Measurements from ENCODE around the gene SCNN1B.
"Not testable (repeated sequence)": the region's sequence is repeated elsewhere in the genome, so short reads cannot be mapped to it uniquely, and the experiment has no call there.

SCNN1B gene

DNA sequence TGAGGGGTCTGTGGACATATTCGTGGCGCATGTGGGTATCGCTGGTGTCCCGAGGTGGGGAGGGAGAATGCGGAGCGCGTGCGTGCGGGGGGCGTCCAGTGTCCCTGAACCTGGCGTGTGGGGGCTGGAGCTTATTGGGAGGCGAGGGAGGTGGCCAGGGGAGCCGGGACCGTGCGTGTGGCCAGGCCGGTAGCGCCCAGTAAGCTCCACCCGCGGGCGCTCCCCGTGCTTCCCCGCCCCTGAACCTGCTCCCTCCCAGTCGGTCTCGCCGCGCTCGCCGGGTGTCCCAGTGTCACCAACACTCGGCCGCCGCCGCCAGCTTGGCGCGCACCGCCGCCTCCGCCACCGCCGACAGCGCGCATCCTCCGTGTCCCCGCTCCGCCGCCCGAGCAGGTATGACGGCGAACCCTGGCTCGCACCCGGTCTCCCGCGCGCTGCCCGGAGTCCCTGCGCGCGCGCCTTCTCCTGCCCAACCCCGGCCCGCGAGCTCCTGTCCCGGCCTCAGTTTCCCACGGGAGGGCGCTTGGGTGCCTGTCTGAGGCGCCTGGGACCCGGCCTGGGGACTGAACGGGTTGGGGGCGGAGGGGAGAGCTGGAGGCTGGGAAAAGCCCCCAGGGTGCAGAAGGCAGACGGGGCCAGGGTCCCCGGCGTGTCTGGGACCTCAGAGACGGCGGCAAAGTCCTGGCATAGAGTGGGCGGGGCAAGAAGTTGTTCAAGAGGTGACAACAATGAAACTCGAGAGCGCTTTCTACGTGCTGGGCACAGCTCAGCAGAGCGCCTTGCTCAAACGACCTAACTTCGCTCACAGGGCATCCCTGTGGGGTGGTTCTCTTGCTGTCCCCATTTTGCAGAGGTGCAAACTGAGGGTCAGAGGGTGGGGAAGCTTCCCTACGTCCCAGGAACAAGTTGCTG is at the start of gene SCNN1B:
SCNN1B (plus strand) TSS at position 258 of the 912 bp plus-strand sequence. CDS start 46,298 bp downstream, outside the sequence.
- peak; percentile 23 for DNase-seq

- peak; percentile 7 for DNase-seq
Observed at GRCh38 chr16:23252310-23252709, 49.8 kb upstream of the SCNN1B start.

GRCh38 chr16:23253650-23254049 is 48.5 kb upstream of the SCNN1B start:
- not testable (repeated sequence) for DNase-seq

GRCh38 chr16:23254338-23254737 is 47.8 kb upstream of the SCNN1B start:
- peak; percentile 29 for DNase-seq

GRCh38 chr16:23255000-23255399 is 47.1 kb upstream of the SCNN1B start:
- DNase-seq = no peak

DNA sequence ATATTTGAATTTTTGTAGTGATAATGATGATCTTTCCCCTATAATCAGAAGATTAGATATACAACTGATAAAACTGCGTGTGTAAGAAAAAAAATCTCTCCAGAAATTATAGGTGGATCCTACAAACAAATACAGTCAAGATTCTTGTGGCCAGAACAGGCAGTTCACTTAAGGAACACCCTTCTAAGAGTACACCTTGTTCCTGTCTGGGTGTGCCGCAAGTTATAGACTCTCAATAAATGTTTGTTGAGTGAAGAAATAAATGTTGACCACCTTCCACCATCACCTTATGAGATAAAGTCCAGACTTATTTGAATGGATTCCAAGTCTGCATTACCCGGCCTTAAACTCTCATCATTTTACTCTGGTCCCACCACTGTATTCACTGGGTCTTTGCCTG is 45.7 kb upstream of the SCNN1B start:
- no peak for DNase-seq

DNA sequence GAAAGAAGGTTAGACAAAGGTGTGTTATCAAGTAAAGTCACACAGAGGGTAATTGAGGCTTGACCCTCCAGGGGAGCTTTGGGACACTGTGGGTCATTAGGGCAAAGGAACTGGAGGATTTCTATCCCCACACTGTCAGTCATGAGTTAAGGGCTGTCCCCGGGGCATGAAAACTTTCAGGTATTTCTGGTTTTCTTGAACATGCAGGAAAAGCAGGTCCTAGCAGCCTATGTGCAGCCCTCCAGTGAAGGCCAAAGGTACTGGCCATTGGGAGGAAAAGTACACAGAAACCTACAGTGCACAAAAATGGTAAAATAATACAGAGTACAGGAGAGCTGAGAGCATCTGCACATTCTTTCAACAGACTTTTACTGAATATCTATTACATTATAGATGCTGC is 44.4 kb upstream of the SCNN1B start:
- DNase-seq = no peak

DNA sequence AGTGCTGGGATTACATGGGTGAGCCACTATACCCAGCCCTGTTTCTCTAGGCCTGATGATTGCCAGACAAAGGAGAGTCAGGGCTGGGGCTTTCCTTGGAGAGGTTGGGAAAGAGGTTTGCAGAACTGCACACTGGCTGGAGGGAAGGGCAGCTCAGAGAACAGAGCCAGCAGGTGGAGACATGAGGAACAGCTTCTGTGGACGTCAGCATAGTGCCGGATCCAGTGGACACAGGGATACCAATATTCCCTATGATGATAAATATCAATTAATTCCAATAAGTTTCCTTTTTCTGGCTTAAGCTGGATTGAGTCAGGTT is 43.2 kb upstream of the SCNN1B start:
- no peak for DNase-seq

DNA sequence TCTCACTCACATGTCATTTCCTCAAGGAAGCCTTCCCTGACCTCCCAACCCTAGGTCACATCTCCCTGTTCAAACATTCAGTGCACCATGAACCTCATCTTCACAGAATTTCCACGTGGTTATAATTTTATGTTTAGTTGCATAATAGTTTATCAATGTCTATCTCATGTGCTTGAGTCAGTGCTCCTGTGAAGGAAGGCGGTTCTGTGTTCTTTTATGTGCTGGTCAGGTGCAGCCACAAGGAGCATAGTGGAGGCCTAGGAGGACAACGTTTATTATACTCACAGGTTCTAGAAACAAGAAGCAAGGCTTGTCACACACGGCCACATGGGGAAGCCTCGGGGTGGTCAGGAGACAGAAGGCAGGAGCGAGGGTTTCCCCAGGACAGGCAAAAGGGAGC is 34.5 kb upstream of the SCNN1B start:
- no peak for DNase-seq

DNA sequence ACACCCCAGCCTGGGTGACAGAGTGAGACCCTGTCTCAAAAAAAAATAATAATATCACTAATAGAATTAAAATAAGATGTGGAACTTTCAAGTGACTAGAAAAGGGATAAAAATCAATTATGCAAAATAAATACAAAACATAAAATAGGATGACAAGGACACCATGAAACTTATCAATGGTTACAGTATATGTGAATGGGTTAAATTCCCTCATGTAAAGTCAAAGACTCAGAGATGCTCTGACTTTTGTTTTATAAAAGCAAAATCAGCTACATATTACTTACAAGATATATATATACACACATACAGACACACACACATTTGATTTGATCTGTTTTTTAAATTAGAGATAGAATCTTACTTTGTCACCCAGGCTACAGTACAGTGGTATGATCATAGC is 33.5 kb upstream of the SCNN1B start:
- no peak for DNase-seq

DNA sequence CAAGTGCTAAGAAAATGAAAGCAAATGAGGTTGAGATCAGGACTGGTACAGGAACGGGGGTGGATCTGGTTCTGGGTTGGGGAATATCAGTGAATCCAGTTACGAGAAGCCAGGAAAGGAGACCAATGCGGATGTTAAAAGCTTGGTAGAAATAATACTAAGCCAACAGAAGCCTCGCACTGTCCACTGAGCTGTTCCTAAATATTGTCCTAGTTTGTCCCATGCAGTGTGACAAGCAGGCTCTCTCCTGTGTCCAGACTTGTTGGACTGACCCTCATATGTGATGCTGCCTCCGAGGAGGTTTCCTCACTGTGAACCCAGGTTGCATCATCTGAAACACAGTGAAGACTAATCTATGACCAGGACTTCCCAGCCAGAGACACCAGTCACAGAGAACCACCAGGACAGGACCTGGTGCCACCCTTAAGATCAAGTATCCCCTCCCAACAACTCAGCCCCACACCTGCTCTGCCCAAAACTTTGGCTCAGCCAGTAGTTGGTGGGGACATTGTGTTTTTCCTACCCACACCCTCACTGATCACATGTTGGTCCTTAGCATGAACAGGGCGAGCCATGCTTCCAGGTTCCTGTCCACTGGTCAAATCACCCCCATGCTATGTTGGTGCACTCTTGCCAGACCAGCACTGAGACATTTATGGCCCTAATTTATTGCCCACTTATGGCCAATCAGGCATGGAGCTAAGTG is 32.7 kb upstream of the SCNN1B start:
- DNase-seq = no peak

GRCh38 chr16:23270654-23271053 is 31.4 kb upstream of the SCNN1B start:
- DNase-seq = no peak

DNA sequence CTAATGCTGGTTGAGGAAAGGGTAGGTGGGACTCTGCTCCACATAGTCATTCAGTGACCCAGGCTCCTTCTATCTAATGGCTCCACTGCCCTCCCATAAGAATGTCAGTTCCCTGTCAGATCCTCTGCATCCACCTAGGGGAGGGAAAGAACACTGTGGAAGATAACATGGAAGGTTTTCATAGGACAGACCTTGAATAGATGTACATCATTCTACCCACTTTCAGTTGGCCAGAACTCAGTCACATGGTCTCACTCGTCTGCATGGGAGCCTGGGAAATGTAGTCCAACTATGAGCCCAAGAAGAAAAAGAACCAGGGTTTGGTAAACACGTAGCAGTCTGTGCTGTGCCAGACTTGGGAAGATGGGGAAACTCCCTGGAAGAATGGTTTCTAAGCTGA is 27.1 kb upstream of the SCNN1B start:
- DNase-seq = no peak

DNA sequence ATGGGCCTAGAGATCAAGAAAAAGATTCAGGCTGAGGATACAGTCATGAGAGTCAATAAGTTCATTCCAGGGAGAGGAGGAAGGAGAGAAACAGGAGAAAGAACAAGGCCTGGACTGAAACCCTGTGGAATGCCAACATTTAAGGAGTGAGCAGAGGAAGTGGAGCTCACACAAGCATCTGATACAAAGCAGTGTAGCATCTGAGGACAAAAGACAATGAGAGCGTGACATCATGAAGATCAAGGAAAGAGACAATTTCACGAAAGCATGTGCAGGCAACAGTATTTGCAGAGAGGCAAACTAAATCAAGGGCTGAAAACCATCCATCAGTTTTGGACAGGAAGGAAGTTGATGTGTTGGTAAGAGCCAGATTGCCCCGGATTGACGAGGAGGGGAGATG is 25.3 kb upstream of the SCNN1B start:
- DNase-seq = no peak

- no peak for DNase-seq
Observed at GRCh38 chr16:23278031-23278430, 24.1 kb upstream of the SCNN1B start.

DNA sequence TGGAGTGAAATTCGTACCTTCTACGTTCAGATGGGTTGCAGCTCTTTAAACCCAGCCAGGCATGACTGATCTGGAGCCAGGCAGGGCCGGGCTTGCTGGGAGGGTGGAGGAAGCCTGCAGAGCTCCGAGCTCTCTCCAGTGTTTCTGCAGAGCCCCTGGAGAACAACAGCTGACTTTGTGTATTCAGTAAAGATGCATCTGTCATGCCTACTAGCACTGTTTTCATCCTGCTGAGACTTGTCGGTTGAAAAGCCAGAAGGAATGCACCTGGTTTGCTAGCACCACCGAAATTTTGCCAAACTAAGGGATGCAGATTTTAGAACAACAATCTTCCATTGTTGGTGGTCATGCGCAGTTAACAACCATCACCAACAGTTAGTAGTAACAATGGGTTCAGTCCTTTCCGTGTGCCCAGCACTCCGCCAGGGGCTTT is 22.4 kb upstream of the SCNN1B start:
- DNase-seq = peak; percentile 81

DNA sequence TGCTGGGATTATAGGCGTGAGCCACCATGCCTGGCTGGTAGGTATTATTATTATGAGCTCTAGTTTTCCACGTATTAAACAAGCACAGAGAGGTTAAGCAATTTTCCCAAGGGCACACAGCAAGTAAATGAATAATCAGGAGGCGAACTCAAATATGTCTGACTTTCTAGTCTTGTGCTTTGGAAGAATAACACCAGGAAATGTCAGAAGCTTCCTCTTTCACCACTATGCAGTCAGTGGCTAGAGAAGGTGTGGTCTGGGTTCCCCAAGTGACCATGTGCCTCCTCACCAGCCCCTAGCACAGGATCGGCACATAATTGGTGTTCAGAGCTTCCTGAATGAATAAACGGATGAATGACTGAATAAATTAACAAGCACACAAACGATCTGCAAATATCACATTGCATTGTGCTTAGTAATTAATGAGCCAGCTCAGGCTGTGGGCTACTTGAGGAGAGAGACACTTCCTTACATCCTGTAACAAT is 21.6 kb upstream of the SCNN1B start:
- DNase-seq = no peak

DNA sequence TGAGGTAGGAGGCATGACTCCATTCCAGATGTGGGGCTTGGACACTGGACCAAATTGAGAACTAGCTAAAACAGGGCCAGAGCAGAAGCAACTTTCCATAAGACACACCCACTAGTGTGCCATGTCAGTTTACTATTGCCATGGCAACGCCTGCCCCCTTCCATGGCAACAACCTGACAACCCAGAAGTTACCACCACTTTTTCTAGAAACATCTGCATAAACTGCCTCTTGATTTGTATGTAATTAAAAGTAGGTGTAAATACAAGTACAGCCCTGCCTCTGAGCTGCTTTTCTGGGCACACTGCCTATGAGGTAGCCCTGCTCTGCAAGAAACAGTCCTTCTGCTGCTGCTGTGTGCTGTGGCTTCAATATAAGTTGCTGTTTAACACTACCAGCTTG is 19.5 kb upstream of the SCNN1B start:
- DNase-seq = no peak

DNA sequence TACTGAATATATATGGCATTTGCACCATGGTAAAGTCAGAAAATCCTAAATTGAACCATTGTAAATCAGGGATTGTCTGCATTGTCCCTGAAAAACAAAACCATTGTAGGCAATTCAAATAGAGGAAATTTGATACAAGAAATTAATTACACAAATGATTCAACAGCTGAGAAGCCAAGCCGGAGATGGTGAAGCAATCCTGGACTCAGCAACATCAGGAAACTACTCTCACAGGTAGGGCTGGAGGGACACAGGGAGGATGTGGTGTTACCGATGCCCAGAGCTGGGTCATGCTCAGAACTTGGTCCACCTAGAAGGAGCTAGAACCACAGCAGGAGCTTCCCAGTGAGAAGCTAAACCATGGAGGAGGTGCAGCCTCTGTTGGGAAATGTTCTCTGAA is 18.5 kb upstream of the SCNN1B start:
- no peak for DNase-seq

GRCh38 chr16:23284584-23284983 is 17.5 kb upstream of the SCNN1B start:
- DNase-seq = no peak

DNA sequence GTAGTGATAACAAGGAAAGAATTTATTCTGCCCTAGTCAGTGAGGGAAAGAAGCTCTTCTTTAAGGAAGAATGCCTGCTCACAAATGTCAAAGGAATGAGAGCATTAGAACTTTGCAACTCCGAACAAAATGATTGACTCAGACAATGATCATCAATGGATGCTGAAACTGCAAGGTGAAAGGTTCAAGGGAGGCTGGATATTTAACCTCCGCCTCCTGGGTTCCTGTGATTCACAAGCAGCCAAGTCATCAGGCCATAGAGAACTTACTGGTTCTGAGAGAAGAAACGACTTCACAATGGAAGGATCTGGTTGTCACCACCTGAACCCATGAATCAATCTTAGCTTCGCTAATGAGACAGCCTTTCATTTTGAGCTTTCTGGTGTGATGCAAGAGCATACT is 16.0 kb upstream of the SCNN1B start:
- no peak for DNase-seq

DNA sequence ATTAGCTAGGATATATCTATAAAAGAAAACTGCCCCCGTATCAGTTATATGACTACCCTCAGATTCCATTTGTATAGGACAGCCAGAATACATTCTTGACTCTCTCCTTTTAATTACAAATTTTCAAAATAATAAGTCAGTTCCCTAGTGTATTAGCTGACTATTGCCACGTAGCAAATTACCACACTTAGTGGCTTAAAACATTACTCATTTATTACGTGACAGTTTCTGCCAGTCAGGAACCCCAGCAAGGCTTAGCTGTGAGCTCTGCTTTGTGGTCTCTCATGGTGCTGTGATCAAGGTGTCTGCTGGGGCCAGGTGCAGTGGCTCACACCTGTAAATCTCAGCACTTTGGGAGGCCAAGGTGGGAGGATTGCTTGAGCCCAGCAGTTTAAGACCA is 13.9 kb upstream of the SCNN1B start:
- no peak for DNase-seq

- DNase-seq = no peak
Observed at GRCh38 chr16:23288726-23289512, 13.2 kb upstream of the SCNN1B start.
